HepG2 (cell line): ENCODE data around the gene ARFGAP3. TPM values are rescaled to one million over a fixed set of nuclear protein-coding genes. Genes with fewer than 3 reads are reported as not detected.
A peak's percentile ranks its signal among the peaks of the same experiment; 100 is the strongest.

ENCODE experiments used
- ATAC-seq: fragments of 200-7000 bp; cut with Tn5 transposase; 3 replicates; pipeline ENCODE4 v1.9.1; 2020; ENCODE audit warnings: mild to moderate bottlenecking, moderate library complexity
- BruUV-seq: library from RNA; stranded (reverse); fragments of 400-500 nt; replicated peaks from 2 replicates; lab custom pipeline; 2021; lab: Mats Ljungman, UMichigan
- CTCF ChIA-PET: fragments of 300-600 bp; formaldehyde crosslinking; extraction: SDS; loops from one replicate; lab custom pipeline; 2021; ENCODE audit warnings: low total read pairs, inconsistent platforms, low intra/inter-chr PET ratio; lab: Yijun Ruan, JAX
- POLR2A ChIA-PET: fragments of 350-600 bp; sonication (Branson Sonifier 250); formaldehyde crosslinking; loops from one replicate; lab custom pipeline; 2020; ENCODE audit warnings: antibody characterized with exemption, inconsistent platforms; lab: Yijun Ruan, JAX
- DNase-seq: peaks from one replicate; pipeline ENCODE4 v3.0.0-alpha.2; 2015; ENCODE audit warnings: low spot score
- FAIRE-seq: peaks from 3 replicates; lab custom pipeline; 2011; peaks lifted over from hg19 to GRCh38; lab: Jason Lieb, UNC
- H2AFZ ChIP-seq: one replicate; pipeline ENCODE4 v1.6.1; 2011; ENCODE audit warnings: low read length, inconsistent platforms
- H3K27ac ChIP-seq: fragments of 300-600 bp; 3 replicates; pipeline ENCODE4 v1.8.0; 2011; ENCODE audit warnings: mixed run types, mild to moderate bottlenecking, mixed read lengths, low read length, inconsistent platforms; ENCODE audit not compliant: insufficient read depth; ENCODE audit errors: extremely low read length
- H3K27me3 ChIP-seq, 2 experiments: fragments of 200-600 bp in 1 of 2; 2 replicates in 1 of 2; 3 replicates in 1 of 2; pipeline versions ENCODE4 v1.6.0 to v1.8.0; 2011; ENCODE audit warnings: low read length in 2 of 2, mild to moderate bottlenecking in 2 of 2, moderate library complexity in 2 of 2, inconsistent platforms in 1 of 2; ENCODE audit not compliant: insufficient read depth in 2 of 2, control insufficient read depth in 1 of 2
- H3K36me3 ChIP-seq, 2 experiments: fragments of 200-600 bp in 1 of 2; replicated peaks in 1 of 2; 2 replicates in 1 of 2; 3 replicates in 1 of 2; pipeline versions ENCODE4 v1.5.1 to v1.8.0; 2011; ENCODE audit warnings: low read length in 2 of 2, inconsistent platforms in 1 of 2; ENCODE audit not compliant: insufficient read depth in 2 of 2, control insufficient read depth in 1 of 2
- H3K4me1 ChIP-seq: 2 replicates; pipeline ENCODE4 v1.5.1; 2012; ENCODE audit warnings: low read length, inconsistent platforms; ENCODE audit not compliant: insufficient read depth
- H3K4me2 ChIP-seq: 2 replicates; pipeline ENCODE4 v1.6.0; 2011; ENCODE audit warnings: low read depth, low read length, inconsistent platforms
- H3K4me3 ChIP-seq, 3 experiments: fragments of 200-600 bp in 1 of 3; sonication (generic), shearing (Covaris generic) in 1 of 3; replicated peaks in 1 of 3; 2 replicates each; pipeline ENCODE4 v1.5.1; 2011 to 2016; ENCODE audit warnings: low read length in 3 of 3, inconsistent platforms in 2 of 3, low read depth in 2 of 3, mild to moderate bottlenecking in 2 of 3, control low read depth in 1 of 3, mixed read lengths in 1 of 3; ENCODE audit not compliant: insufficient read depth in 1 of 3
- H3K79me2 ChIP-seq: one replicate; pipeline ENCODE4 v1.6.1; 2011; ENCODE audit warnings: low read length, inconsistent platforms; ENCODE audit not compliant: insufficient read depth
- H3K9ac ChIP-seq: 2 replicates; pipeline ENCODE4 v1.6.0; 2011; ENCODE audit warnings: mild to moderate bottlenecking, low read depth, low read length, inconsistent platforms; ENCODE audit not compliant: insufficient read depth
- H3K9me3 ChIP-seq: 2 replicates; pipeline ENCODE4 v1.5.1; 2012; ENCODE audit warnings: mild to moderate bottlenecking, low read length
- H4K20me1 ChIP-seq: 2 replicates; pipeline ENCODE4 v1.6.0; 2011; ENCODE audit warnings: inconsistent platforms, mild to moderate bottlenecking, low read length, moderate library complexity; ENCODE audit not compliant: insufficient read depth
- EZH2 ChIP-seq: conservative IDR thresholded peaks from 2 replicates; pipeline ENCODE4 v1.6.1; 2012; ENCODE audit warnings: mild to moderate bottlenecking, low read depth, low read length, moderate library complexity
- HIC2 ChIP-seq: sonication (generic); formaldehyde crosslinking; IDR thresholded peaks from 2 replicates; pipeline ENCODE4 v1.9.0; 2022; ENCODE audit warnings: low read depth, missing genetic modification reagents
- LRRFIP1 ChIP-seq: sonication (generic); formaldehyde crosslinking; conservative IDR thresholded peaks from 2 replicates; pipeline ENCODE4 v1.4.0; 2020; ENCODE audit warnings: missing genetic modification reagents
- MAZ ChIP-seq, 2 experiments: sonication (generic) in 1 of 2; formaldehyde crosslinking in 1 of 2; IDR thresholded peaks; 2 replicates each; pipeline versions ENCODE4 v1.5.0 to v1.6.1; 2012 to 2020; ENCODE audit warnings: low read depth in 2 of 2, mild to moderate bottlenecking in 2 of 2, borderline replicate concordance in 1 of 2, improper control_type of control experiment in 1 of 2, low read length in 1 of 2, missing genetic modification reagents in 1 of 2, moderate library complexity in 1 of 2
- PBX3 ChIP-seq: sonication (generic); formaldehyde crosslinking; IDR thresholded peaks from 2 replicates; pipeline ENCODE4 v1.8.1; 2023; ENCODE audit warnings: missing genetic modification reagents, inconsistent platforms, borderline replicate concordance
- ZBTB26 ChIP-seq: IDR thresholded peaks from 2 replicates; pipeline ENCODE4 v1.6.1; 2016; ENCODE audit warnings: missing compliant biosample characterization, missing genetic modification reagents, borderline replicate concordance
- ZKSCAN8 ChIP-seq: IDR thresholded peaks from 2 replicates; pipeline ENCODE4 v1.6.1; 2016; ENCODE audit warnings: borderline replicate concordance, missing genetic modification reagents, missing compliant biosample characterization
- WGBS: methylation state at CpG from one replicate; pipeline ENCODE4 v1.1.6; 2017; ENCODE audit warnings: low lambda C conversion rate; 5-methylcytosine and 5-hydroxymethylcytosine counted together
- in situ Hi-C: cut with HindIII; loops from 2 replicates; pipeline ENCODE4 v1.10.0; 2017; ENCODE audit warnings: low pct_unique_long_range_greater_than_20kb; ENCODE audit not compliant: extremely low pct_ligation_motif_present
- intact Hi-C: fragments of 100-400 bp; cut with micrococcal nuclease; formaldehyde crosslinking; loops from one replicate; pipeline ENCODE4 v1.10.0; 2022; ENCODE audit not compliant: unreplicated experiment
- polyA plus RNA-seq, 8 experiments: library from polyadenylated mRNA; depleted of rRNA in 3 of 8; stranded (reverse) in 7 of 8; unstranded in 1 of 8; fragments of >200 nt; fragmentation: Illumina TruSeq in 4 of 8; extraction: Trizol in 4 of 8; gene quantifications; 2 replicates each; pipeline versions ENCODE4 v1.2.1 to v1.2.3, GENCODE V29; 2011 to 2016; ENCODE audit warnings: low read depth in 4 of 8, missing spikeins in 1 of 8, mixed read lengths in 1 of 8; ENCODE audit not compliant: insufficient read depth in 1 of 8
- total RNA-seq, 5 experiments: library from RNA; depleted of rRNA; stranded (reverse); fragments of >200 nt; fragmentation: Illumina TruSeq; extraction: Trizol; gene quantifications; 2 replicates each; pipeline ENCODE4 v1.2.3, GENCODE V29; 2016; ENCODE audit warnings: low read depth in 1 of 5
- TF ChIP-seq, protein P1 (sequence below): sonication (generic); formaldehyde crosslinking; IDR thresholded peaks from 2 replicates; pipeline ENCODE4 v1.9.0; 2021; ENCODE audit warnings: missing genetic modification reagents, mild to moderate bottlenecking, borderline replicate concordance

Gene ARFGAP3
- total and polyA plus RNA-seq, 2 of the 13 experiments (the other 11 are each of a cell fraction or from before 2014, with no cell fraction given): 41.7 to 61.6 TPM

DNA sequence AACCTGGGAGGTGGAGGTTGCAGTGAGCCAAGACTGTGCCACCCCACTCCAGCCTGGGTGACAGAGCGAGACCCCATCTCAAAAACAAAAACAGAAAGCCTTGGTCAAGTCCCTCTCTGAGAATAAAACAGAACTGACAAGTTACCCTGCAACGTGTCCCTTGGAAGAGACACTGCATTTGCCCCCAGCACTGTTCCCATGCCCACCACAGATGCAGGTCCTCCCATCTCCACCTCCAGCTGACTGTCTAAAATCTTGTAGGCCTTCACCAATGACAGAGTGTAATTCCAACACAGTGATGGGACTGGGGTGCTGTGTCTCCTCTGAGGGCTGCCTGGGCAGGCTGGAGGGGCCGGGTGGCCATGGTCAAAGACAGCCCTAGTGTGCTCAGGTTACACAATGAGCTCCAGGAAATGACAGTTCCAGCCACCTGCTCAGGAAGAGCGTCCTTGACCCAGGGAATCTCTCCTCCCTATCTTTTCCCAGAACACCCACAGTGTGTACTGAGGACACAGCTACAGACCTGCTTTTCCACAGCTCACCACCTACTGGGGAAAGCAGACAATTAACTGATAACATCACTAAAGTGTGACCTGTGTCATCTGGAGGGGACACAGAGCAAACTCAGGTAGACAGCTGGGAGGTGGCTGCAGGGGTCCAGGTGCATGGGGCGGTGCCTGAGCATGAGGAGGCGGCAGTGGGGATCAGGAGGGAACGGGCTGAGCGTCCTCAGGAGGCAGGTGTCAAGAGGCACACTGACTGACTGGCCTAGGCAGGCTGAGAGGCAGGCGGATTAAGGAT, 56.4 kb downstream of the ARFGAP3 start:
- BruUV-seq: no TSS peak
- no peaks in the 10 kb centered on the region for H3K9me3 ChIP-seq
- peak overlapping the region in 1 of 3 experiments; percentile 32; a peak in 2 of 6 replicates for H3K4me3 ChIP-seq
- H2AFZ ChIP-seq: no peak overlapping the region
- intact Hi-C loops (loop anchor here (2.0 to 10.0 kb wide), 3 partner anchors 20 to 156 kb away; partner anchors contain the start of genes ARFGAP3, ATP5MGL and CYB5R3), in situ Hi-C loops (no loop called here)
- H3K79me2 ChIP-seq: no peaks in the 10 kb centered on the region
- peaks cover 4 to 32% of the 10 kb centered on the region in 2 experiments for H3K36me3 ChIP-seq
- WGBS: 40% methylated on average over 7 of the region's 9 CpGs
- FAIRE-seq: peak; percentile 99
- CTCF ChIA-PET: interaction anchor here (1.3 kb wide), 1 partner anchor 20 kb away, joined by 4 read pairs; no protein-coding TSS in a partner anchor
- POLR2A ChIA-PET: interaction anchor here (0.6 to 1.4 kb wide), 11 partner anchors 16 to 1668 kb away, joined by 3 to 9 read pairs (median 4); partner anchors contain the start of genes ARFGAP3, CYB5R3, PACSIN2 and POLDIP3
- peak; percentile 92 for ATAC-seq
- H3K4me1 ChIP-seq: peaks cover 60% of the 10 kb centered on the region
- H3K9ac ChIP-seq: peak overlapping the region; percentile 57
- H4K20me1 ChIP-seq: no peaks in the 10 kb centered on the region
- H3K27me3 ChIP-seq: no peaks in the 10 kb centered on the region
- H3K4me2 ChIP-seq: peak overlapping the region; percentile 57
- peak overlapping the region; percentile 68 for H3K27ac ChIP-seq
- DNase-seq: peak; percentile 98
- TF ChIP-seq ZBTB26 (CRISPR knock-in tag) (0 out of 2 replicates have a peak, but pooled peaks have one; percentile 67), LRRFIP1 (no peak), ZKSCAN8 (CRISPR knock-in tag) (peak; percentile 88; the same call in 1 of the 2 replicates), HIC2 (CRISPR knock-in tag) (peak; percentile 88), EZH2 (no peak), MAZ (IDR thresholded peaks at IDR 0.05; ENCODE audit: borderline replicate concordance, low read depth, low read length) (no peak), MAZ (CRISPR knock-in tag; IDR thresholded peaks at IDR 0.05; ENCODE audit: low read depth) (peak; percentile 82), PBX3 (no peak)
- TF ChIP-seq, protein P1, sequence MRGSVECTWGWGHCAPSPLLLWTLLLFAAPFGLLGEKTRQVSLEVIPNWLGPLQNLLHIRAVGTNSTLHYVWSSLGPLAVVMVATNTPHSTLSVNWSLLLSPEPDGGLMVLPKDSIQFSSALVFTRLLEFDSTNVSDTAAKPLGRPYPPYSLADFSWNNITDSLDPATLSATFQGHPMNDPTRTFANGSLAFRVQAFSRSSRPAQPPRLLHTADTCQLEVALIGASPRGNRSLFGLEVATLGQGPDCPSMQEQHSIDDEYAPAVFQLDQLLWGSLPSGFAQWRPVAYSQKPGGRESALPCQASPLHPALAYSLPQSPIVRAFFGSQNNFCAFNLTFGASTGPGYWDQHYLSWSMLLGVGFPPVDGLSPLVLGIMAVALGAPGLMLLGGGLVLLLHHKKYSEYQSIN (CRISPR knock-in tag): no peak
